GM19043 (cell line): Measurements from ENCODE around the gene GRID1.

Experiments
- ATAC-seq: cut with Tn5 transposase; IDR thresholded peaks from one replicate; pipeline ENCODE4 v1.9.1; 2021; ENCODE audit warnings: low read depth; ENCODE audit not compliant: unreplicated experiment

Gene GRID1

GRCh38 chr10:86282664-86283465, 83.7 kb downstream of the GRID1 start:
- ATAC-seq: no peak

GRCh38 chr10:86281396-86281795, 85.2 kb downstream of the GRID1 start:
- no peak for ATAC-seq

GRCh38 chr10:86269332-86269731, 97.3 kb downstream of the GRID1 start:
- no peak for ATAC-seq

GRCh38 chr10:86267286-86268195, 99.1 kb downstream of the GRID1 start:
- ATAC-seq: no peak

GRCh38 chr10:86266446-86267242, 100.0 kb downstream of the GRID1 start:
- ATAC-seq: no peak

GRCh38 chr10:86265895-86266259, 100.7 kb downstream of the GRID1 start:
- no peak for ATAC-seq

GRCh38 chr10:86265236-86265894, 101.2 kb downstream of the GRID1 start:
- ATAC-seq: no peak

- no peak for ATAC-seq
These were observed 101.9 kb downstream of the GRID1 start for GRCh38 chr10:86264481-86265231.

GRCh38 chr10:86263907-86264306, 102.7 kb downstream of the GRID1 start:
- no peak for ATAC-seq

GRCh38 chr10:86263209-86263608, 103.4 kb downstream of the GRID1 start:
- no peak for ATAC-seq

GRCh38 chr10:86262688-86263181, 103.9 kb downstream of the GRID1 start:
- no peak for ATAC-seq

- ATAC-seq: no peak
These were observed 104.5 kb downstream of the GRID1 start for GRCh38 chr10:86261941-86262687.

GRCh38 chr10:86261470-86261869, 105.1 kb downstream of the GRID1 start:
- no peak for ATAC-seq

GRCh38 chr10:86260564-86260963, 106.0 kb downstream of the GRID1 start:
- no peak for ATAC-seq

- ATAC-seq: no peak
These were observed 106.6 kb downstream of the GRID1 start for GRCh38 chr10:86259901-86260562.

- no peak for ATAC-seq
These were observed 107.7 kb downstream of the GRID1 start for GRCh38 chr10:86258941-86259340.

GRCh38 chr10:86258499-86258898, 108.1 kb downstream of the GRID1 start:
- ATAC-seq: no peak

GRCh38 chr10:86257683-86258082, 108.9 kb downstream of the GRID1 start:
- ATAC-seq: no peak
